ENCODE data around the gene HERC5. TPM values are rescaled to one million over a fixed set of nuclear protein-coding genes. Genes with fewer than 3 reads are reported as not detected.

Gene HERC5
- total RNA-seq, 2 donors from 2014 or later: 0.79 to 1.4 TPM

DNA sequence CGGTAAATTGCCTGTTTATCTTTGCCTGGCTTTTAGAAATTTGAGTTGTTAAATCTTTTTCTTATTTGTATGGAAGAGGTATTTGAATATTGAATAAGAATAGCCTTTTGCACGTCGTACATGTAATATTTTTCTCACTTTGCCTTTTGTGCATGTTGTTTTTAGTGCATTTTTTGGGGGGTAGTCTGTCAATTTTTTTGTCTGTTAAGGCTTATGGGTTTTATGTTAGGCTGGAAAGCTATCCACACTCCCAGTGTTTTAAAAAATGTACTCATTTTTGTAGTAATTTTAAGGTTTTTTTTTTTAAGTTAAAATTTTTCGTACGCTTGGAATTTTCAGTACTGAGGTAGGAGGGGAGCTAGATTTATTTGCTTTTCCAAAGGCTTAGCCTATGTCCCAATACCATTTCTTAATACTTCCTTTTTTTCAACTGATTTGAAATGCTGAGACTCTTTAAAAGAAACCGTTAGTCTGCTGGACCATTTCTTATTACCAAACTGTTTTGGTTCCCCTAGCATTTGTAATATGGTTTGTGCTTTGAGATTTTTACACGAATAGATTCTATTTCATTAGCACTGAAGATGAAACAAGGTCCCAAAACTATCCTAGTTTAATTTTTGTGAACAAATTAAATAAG, 1.3 kb downstream of the HERC5 start:
- Histone ChIP-seq H3K4me3 (peak overlapping the region; percentile 81), H3K4me1 (no peaks in the 10 kb centered on the region), H3K9me3 (no peaks in the 10 kb centered on the region), H3K27ac (no peak overlapping the region), H3K36me3 (no peaks in the 10 kb centered on the region), H3K27me3 (no peaks in the 10 kb centered on the region), H3K9ac (ENCODE audit: low read depth in 2 of 2, low read length in 2 of 2) (no peak overlapping the region)
- intact Hi-C loops (cut with DNase I): loop anchor here (5.0 to 10.0 kb wide), 2 partner anchors 54 to 423 kb away; no protein-coding TSS in a partner anchor
- TF ChIP-seq, protein P1, sequence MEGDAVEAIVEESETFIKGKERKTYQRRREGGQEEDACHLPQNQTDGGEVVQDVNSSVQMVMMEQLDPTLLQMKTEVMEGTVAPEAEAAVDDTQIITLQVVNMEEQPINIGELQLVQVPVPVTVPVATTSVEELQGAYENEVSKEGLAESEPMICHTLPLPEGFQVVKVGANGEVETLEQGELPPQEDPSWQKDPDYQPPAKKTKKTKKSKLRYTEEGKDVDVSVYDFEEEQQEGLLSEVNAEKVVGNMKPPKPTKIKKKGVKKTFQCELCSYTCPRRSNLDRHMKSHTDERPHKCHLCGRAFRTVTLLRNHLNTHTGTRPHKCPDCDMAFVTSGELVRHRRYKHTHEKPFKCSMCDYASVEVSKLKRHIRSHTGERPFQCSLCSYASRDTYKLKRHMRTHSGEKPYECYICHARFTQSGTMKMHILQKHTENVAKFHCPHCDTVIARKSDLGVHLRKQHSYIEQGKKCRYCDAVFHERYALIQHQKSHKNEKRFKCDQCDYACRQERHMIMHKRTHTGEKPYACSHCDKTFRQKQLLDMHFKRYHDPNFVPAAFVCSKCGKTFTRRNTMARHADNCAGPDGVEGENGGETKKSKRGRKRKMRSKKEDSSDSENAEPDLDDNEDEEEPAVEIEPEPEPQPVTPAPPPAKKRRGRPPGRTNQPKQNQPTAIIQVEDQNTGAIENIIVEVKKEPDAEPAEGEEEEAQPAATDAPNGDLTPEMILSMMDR (IDR thresholded peaks at IDR 0.05): no peak
- no peak for DNase-seq

DNA sequence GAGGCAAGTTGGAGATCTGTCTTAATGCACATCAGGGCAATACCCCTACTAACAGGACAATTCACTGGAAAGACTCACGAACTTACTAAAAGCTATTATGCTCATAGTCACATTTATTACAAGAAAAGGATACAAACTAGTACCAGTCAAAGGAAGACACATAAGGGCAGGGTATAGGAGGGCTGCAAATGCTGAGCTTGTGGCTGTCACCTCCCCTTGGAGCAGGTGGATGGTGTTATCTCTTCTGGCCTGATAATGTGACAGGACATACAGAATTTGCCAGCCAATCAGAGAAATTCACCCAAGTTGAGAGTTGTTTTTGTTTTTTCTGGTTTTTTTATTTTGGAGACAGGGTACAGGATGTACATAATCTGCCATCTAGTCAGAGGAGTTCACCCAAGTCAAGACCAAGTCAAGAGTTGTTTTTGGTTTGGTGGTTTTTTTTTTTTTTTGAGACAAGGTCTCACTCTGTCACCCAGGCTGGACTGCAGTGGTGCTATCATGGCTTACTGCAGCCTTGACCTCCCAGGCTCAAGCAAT, 8.8 kb downstream of the HERC5 start:
- no peaks in the 10 kb centered on the region for H3K36me3 ChIP-seq
- DNase-seq: no peak
- TF ChIP-seq, protein P1 (IDR thresholded peaks at IDR 0.05): no peak

DNA sequence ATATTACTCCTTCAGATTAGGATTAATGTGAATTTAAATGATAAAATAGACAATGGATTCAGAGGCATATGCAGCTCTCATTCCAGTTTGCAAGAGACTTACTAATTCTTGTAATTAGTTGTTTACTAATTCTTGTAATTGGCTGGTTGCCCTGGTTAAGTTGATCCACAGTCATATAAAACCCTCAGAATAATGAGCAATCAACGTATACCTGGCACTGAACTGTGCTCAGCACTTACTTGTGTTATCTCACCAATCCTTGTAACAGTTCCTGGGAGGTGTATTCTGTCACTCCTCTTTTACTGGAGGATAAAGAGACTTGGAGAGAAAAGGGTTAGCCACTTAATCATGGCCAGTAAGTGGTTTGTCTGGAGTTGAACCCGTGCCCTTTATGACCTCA, 10.5 kb downstream of the HERC5 start:
- Histone ChIP-seq H3K27ac (no peak overlapping the region), H3K36me3 (no peaks in the 10 kb centered on the region), H3K9ac (ENCODE audit: low read depth in 2 of 2, low read length in 2 of 2) (no peak overlapping the region), H3K9me3 (no peaks in the 10 kb centered on the region), H3K4me3 (no peak overlapping the region), H3K27me3 (no peaks in the 10 kb centered on the region), H3K4me1 (no peaks in the 10 kb centered on the region)
- DNase-seq: no peak
- intact Hi-C loops (cut with DNase I): no loop called here
- TF ChIP-seq, protein P1 (IDR thresholded peaks at IDR 0.05): no peak

More for the DNA sequence above, 8.8 kb downstream of the HERC5 start:
- intact Hi-C loops (cut with DNase I): no loop called here
- Histone ChIP-seq H3K9ac (ENCODE audit: low read depth in 2 of 2, low read length in 2 of 2) (no peak overlapping the region), H3K4me3 (no peak overlapping the region), H3K4me1 (no peaks in the 10 kb centered on the region), H3K27ac (no peak overlapping the region), H3K27me3 (no peaks in the 10 kb centered on the region), H3K9me3 (no peaks in the 10 kb centered on the region)

DNA sequence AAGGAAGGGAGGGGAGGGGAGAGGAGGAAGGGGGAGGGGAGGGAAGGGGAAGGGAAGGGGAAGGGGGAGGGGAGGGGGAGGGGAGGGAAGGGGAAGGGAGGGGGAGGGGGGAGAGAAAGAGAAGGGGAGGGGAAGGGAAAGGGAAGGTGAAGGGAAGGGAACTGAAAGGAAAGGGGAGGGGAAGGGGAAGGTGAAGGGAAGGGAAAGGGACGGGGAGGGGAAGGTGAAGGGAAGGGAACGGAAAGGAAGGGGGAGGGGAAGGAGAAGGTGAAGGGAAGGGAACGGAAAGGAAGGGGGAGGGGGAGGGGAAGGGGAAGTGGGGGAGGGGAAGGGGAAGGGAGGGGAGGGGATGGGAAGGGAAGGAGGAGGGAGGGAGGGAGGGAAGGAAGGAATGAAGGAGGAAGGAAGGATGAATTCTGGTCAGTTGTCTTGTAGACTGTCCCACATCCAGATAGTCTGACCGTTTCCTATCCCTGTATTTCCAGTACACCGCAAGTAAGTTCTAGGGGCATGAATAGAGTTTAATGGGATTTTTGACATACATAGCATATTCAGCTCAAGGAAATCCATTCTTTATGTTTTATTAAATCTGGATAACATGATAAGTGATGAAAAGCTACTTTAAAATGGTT, 20.4 kb downstream of the HERC5 start:
- H3K9ac ChIP-seq (ENCODE audit: low read depth in 2 of 2, low read length in 2 of 2): no peak overlapping the region
- intact Hi-C loops (cut with DNase I): no loop called here
- H3K36me3 ChIP-seq: no peaks in the 10 kb centered on the region
- H3K4me3 ChIP-seq: no peak overlapping the region
- TF ChIP-seq, protein P1 (IDR thresholded peaks at IDR 0.05): no peak
- H3K9me3 ChIP-seq: no peaks in the 10 kb centered on the region
- H3K4me1 ChIP-seq: no peaks in the 10 kb centered on the region
- H3K27ac ChIP-seq: no peak overlapping the region
- no peaks in the 10 kb centered on the region for H3K27me3 ChIP-seq
- no peak for DNase-seq

DNA sequence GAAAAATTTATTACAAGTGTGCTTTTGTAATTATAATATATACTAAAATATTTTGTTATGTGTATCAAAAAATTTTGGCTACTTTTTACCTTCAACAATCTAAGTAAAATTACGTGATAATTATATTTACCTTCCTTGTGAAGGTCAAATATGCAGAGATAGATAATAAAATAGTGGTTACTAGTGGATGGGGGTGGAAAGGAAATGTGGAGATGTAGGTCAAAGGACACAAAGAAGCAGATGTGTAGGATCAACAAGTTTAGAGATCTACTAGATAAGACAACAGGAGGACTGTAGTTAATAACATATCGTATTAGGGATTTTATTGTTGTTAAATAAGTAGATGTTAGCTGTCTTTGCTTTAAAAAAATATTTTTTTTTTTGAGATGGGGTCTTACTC, 21.3 kb downstream of the HERC5 start:
- intact Hi-C loops (cut with DNase I): no loop called here
- TF ChIP-seq, protein P1 (IDR thresholded peaks at IDR 0.05): no peak
- H3K36me3 ChIP-seq: no peaks in the 10 kb centered on the region
- DNase-seq: no peak
- no peak overlapping the region for H3K9ac ChIP-seq (ENCODE audit: low read depth in 2 of 2, low read length in 2 of 2)
- no peaks in the 10 kb centered on the region for H3K4me1 ChIP-seq
- no peak overlapping the region for H3K27ac ChIP-seq
- no peaks in the 10 kb centered on the region for H3K9me3 ChIP-seq
- H3K27me3 ChIP-seq: no peaks in the 10 kb centered on the region
- no peak overlapping the region for H3K4me3 ChIP-seq

Measured in colonic mucosa (tissue), 4 donors.